GM12878 (cell line): Measurements from ENCODE around the gene FAM184B. TPM values are rescaled to one million over a fixed set of nuclear protein-coding genes. Genes with fewer than 3 reads are reported as not detected.

Experiments
- ATAC-seq: fragments of 200-7000 bp; cut with Tn5 transposase; 3 replicates; pipeline ENCODE4 v1.9.1; 2020; ENCODE audit warnings: mild to moderate bottlenecking, moderate library complexity
- BruUV-seq: library from RNA; stranded (reverse); fragments of 400-500 nt; replicated peaks from 2 replicates; lab custom pipeline; 2021; lab: Mats Ljungman, UMichigan
- CTCF ChIA-PET: fragments of 300-600 bp; sonication (Branson Sonifier 250); formaldehyde crosslinking; extraction: SDS; loops from one replicate; lab custom pipeline; 2021; ENCODE audit warnings: inconsistent platforms; lab: Yijun Ruan, JAX
- POLR2A ChIA-PET: fragments of 350-600 bp; formaldehyde crosslinking; extraction: SDS; loops from one replicate; lab custom pipeline; 2021; ENCODE audit warnings: inconsistent platforms; lab: Charles Lee
- RAD21 ChIA-PET: fragments of 300-600 bp; sonication (Branson Sonifier 250); formaldehyde crosslinking; loops from one replicate; lab custom pipeline; 2023; ENCODE audit warnings: antibody characterized with exemption; ENCODE audit not compliant: unreplicated experiment; lab: Charles Lee
- SMC1A ChIA-PET: fragments of 300-600 bp; sonication (Branson Sonifier 250); formaldehyde crosslinking; loops from one replicate; lab custom pipeline; 2023; ENCODE audit not compliant: unreplicated experiment, uncharacterized antibody; lab: Charles Lee
- DNase-seq: peaks from one replicate; pipeline ENCODE4 v3.0.0-alpha.2; 2011; ENCODE audit warnings: low read depth, low spot score
- FAIRE-seq: peaks from 3 replicates; lab custom pipeline; 2011; peaks lifted over from hg19 to GRCh38; lab: Jason Lieb, UNC
- H2AFZ ChIP-seq: 2 replicates; pipeline ENCODE4 v1.6.0; 2011; ENCODE audit warnings: low read depth, low read length, control low read depth; ENCODE audit not compliant: control insufficient read depth
- H3K27ac ChIP-seq: 2 replicates; pipeline ENCODE4 v1.5.1; 2011; ENCODE audit warnings: control low read depth; ENCODE audit not compliant: control insufficient read depth, insufficient read depth
- H3K27me3 ChIP-seq, 2 experiments: replicated peaks in 1 of 2; 2 replicates each; pipeline versions ENCODE4 v1.6.0 to v1.6.1; 2011; ENCODE audit warnings: low read length in 1 of 2; ENCODE audit not compliant: control insufficient read depth in 2 of 2, insufficient read depth in 2 of 2
- H3K36me3 ChIP-seq, 2 experiments: 2 replicates each; pipeline ENCODE4 v1.5.1; 2011; ENCODE audit warnings: low read length in 1 of 2; ENCODE audit not compliant: control insufficient read depth in 2 of 2, insufficient read depth in 2 of 2
- H3K4me1 ChIP-seq: 2 replicates; pipeline ENCODE4 v1.6.1; 2011; ENCODE audit warnings: mild to moderate bottlenecking, low read length, moderate library complexity, mixed read lengths; ENCODE audit not compliant: control insufficient read depth, insufficient read depth
- H3K4me2 ChIP-seq: 2 replicates; pipeline ENCODE4 v1.6.0; 2011; ENCODE audit warnings: control low read depth; ENCODE audit not compliant: control insufficient read depth, insufficient read depth
- H3K4me3 ChIP-seq: fragments of 200-600 bp; sonication (generic); 2 replicates; pipeline ENCODE4 v1.5.1; 2016
- H3K79me2 ChIP-seq: 2 replicates; pipeline ENCODE4 v1.6.0; 2011; ENCODE audit warnings: low read length; ENCODE audit not compliant: control insufficient read depth, insufficient read depth
- H3K9ac ChIP-seq: 2 replicates; pipeline ENCODE4 v1.8.0; 2011; ENCODE audit warnings: low read length, control low read depth, mixed read lengths; ENCODE audit not compliant: control insufficient read depth, insufficient read depth
- H3K9me3 ChIP-seq: replicated peaks from 3 replicates; pipeline ENCODE4 v1.5.1; 2011; ENCODE audit warnings: mild to moderate bottlenecking, low read length; ENCODE audit not compliant: control insufficient read depth, insufficient read depth
- H4K20me1 ChIP-seq: 2 replicates; pipeline ENCODE4 v1.6.0; 2011; ENCODE audit not compliant: control insufficient read depth, insufficient read depth
- CBX3 ChIP-seq: fragments of 200-600 bp; sonication (generic); IDR thresholded peaks from 2 replicates; pipeline ENCODE4 v1.6.1; 2016; ENCODE audit warnings: low read depth, borderline replicate concordance
- KLF5 ChIP-seq: fragments of 450-650 bp; IDR thresholded peaks from 2 replicates; pipeline ENCODE4 v1.6.1; 2014; ENCODE audit warnings: mild to moderate bottlenecking; ENCODE audit not compliant: partially characterized antibody
- MYB ChIP-seq: fragments of 150-350 bp; IDR thresholded peaks from 2 replicates; pipeline ENCODE4 v1.6.1; 2014; ENCODE audit warnings: mild to moderate bottlenecking, low read depth, low read length, borderline replicate concordance
- PAX8 ChIP-seq: fragments of 450-650 bp; IDR thresholded peaks from 2 replicates; pipeline ENCODE4 v1.6.1; 2017; ENCODE audit warnings: mild to moderate bottlenecking, moderate library complexity
- SREBF1 ChIP-seq: IDR thresholded peaks from 2 replicates; pipeline ENCODE4 v1.6.1; 2012; ENCODE audit warnings: mild to moderate bottlenecking, low read length
- TARDBP ChIP-seq: IDR thresholded peaks from 2 replicates; pipeline ENCODE4 v1.6.1; 2016; ENCODE audit warnings: borderline replicate concordance
- ZNF384 ChIP-seq: IDR thresholded peaks from 2 replicates; pipeline ENCODE4 v1.6.1; 2012; ENCODE audit warnings: low read depth, mild to moderate bottlenecking, low read length, improper control_type of control experiment, borderline replicate concordance
- WGBS: methylation state at CpG from one replicate; pipeline ENCODE4 v1.1.6; 2016; ENCODE audit warnings: low lambda C conversion rate; ENCODE audit not compliant: insufficient replicate concordance, insufficient coverage; ENCODE audit errors: missing lambda C conversion rate; 5-methylcytosine and 5-hydroxymethylcytosine counted together
- in situ Hi-C: fragments of 300-500 bp; cut with MboI; formaldehyde crosslinking; loops from 9 replicates; pipeline ENCODE4 v1.14.3; 2018; ENCODE audit warnings: mixed read lengths
- intact Hi-C: fragments of 100-400 bp; cut with micrococcal nuclease; formaldehyde crosslinking; loops from one replicate; pipeline ENCODE4 v1.14.2; 2022; ENCODE audit not compliant: unreplicated experiment
- polyA plus RNA-seq, 11 experiments: library from polyadenylated mRNA; depleted of rRNA in 4 of 11; unstranded in 6 of 11; stranded (reverse) in 5 of 11; fragments of >200 nt; fragmentation: Nextera tagmentation in 4 of 11; fragmentation: Illumina TruSeq in 1 of 11; extraction: Ambion mirVana in 4 of 11; extraction: Trizol in 1 of 11; gene quantifications; 1 replicate in 1 of 11; 2 replicates in 10 of 11; pipeline versions ENCODE4 v1.2.1 to v1.2.3, GENCODE V29; 2011 to 2016; ENCODE audit warnings: inconsistent platforms in 2 of 11, missing spikeins in 2 of 11, low read depth in 1 of 11
- total RNA-seq, 4 experiments: library from RNA; depleted of rRNA in 3 of 4; stranded (reverse); fragments of >200 nt in 3 of 4; fragmentation: Illumina TruSeq in 1 of 4; extraction: Trizol in 1 of 4; gene quantifications; 2 replicates each; pipeline versions ENCODE4 v1.2.1 to v1.2.3, GENCODE V29; 2013 to 2021
- TF ChIP-seq, protein P1 (sequence below): IDR thresholded peaks from 2 replicates; pipeline ENCODE4 v1.6.1; 2011; ENCODE audit warnings: mild to moderate bottlenecking, low read depth, low read length, moderate library complexity; ENCODE audit not compliant: insufficient replicate concordance
- TF ChIP-seq, protein P2 (sequence below): IDR thresholded peaks from 2 replicates; pipeline ENCODE4 v1.6.1; 2012; ENCODE audit warnings: low read depth, low read length, improper control_type of control experiment
- TF ChIP-seq, protein P3 (sequence below): IDR thresholded peaks from 2 replicates; pipeline ENCODE4 v1.6.1; 2011; ENCODE audit warnings: borderline replicate concordance, low read depth, mild to moderate bottlenecking, moderate library complexity, mixed read lengths, low read length; ENCODE audit not compliant: insufficient read depth; ENCODE audit errors: extremely low read length
- TF ChIP-seq, protein P4 (sequence below): IDR thresholded peaks from 2 replicates; pipeline ENCODE4 v1.6.1; 2012; ENCODE audit warnings: low read depth, low read length, improper control_type of control experiment
- TF ChIP-seq, protein P5 (sequence below): fragments of 450-650 bp; IDR thresholded peaks from 2 replicates; pipeline ENCODE4 v1.6.1; 2017; ENCODE audit warnings: mild to moderate bottlenecking, moderate library complexity

FAM184B gene
- total and polyA plus RNA-seq, 10 of the 15 experiments (the other 5 are each of a cell fraction or from before 2014, with no cell fraction given): under 0.01 TPM; not detected in 9

DNA sequence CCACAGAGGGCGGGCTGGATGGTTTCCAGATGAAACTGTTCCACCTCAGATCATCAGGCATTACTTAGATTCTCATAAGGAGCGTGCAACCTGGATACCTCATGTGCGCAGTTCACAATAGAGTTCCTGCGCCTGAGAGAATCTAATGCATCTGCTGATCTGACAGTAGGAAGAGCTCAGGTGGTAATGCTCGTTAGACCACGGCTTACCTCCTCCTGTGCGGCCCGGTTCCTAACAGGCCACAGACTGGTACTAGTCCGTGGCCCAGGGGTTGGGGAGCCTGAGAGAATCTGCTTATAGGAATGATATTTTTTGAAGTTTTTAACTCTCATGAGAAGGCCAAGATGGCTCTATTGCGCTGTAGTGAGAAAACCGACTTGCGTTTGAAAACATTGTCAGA is 34.7 kb upstream of the FAM184B start (continued):
- TF ChIP-seq, protein P1, sequence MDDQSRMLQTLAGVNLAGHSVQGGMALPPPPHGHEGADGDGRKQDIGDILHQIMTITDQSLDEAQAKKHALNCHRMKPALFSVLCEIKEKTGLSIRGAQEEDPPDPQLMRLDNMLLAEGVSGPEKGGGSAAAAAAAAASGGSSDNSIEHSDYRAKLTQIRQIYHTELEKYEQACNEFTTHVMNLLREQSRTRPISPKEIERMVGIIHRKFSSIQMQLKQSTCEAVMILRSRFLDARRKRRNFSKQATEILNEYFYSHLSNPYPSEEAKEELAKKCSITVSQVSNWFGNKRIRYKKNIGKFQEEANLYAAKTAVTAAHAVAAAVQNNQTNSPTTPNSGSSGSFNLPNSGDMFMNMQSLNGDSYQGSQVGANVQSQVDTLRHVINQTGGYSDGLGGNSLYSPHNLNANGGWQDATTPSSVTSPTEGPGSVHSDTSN: no peak
- TF ChIP-seq TARDBP (no peak), PAX8 (no peak), ZNF384 (no peak), CBX3 (no peak), MYB (no peak)
- TF ChIP-seq, protein P2, sequence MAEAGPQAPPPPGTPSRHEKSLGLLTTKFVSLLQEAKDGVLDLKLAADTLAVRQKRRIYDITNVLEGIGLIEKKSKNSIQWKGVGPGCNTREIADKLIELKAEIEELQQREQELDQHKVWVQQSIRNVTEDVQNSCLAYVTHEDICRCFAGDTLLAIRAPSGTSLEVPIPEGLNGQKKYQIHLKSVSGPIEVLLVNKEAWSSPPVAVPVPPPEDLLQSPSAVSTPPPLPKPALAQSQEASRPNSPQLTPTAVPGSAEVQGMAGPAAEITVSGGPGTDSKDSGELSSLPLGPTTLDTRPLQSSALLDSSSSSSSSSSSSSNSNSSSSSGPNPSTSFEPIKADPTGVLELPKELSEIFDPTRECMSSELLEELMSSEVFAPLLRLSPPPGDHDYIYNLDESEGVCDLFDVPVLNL: no peak
- TF ChIP-seq, protein P3, sequence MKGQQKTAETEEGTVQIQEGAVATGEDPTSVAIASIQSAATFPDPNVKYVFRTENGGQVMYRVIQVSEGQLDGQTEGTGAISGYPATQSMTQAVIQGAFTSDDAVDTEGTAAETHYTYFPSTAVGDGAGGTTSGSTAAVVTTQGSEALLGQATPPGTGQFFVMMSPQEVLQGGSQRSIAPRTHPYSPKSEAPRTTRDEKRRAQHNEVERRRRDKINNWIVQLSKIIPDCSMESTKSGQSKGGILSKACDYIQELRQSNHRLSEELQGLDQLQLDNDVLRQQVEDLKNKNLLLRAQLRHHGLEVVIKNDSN: no peak

DNA sequence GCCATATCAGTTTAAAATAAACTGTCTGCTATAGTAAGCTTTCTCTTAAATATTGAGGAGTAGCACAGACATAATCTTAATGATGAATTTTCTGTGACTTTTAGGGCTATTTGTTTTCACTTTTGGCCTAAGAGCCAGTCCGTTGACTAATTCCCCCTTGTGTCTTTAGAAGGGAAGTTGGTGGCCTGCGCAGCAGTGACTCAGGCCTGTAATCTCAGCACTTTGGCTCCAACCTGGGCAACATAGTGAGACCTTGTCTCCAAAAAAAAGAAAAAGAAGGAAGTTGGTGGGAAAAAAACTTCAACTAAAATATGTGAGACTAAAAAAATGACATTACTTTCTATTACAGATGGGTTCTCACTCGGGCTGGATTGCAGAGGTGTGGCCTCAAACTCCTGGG is 32.7 kb upstream of the FAM184B start:
- H3K9me3 ChIP-seq: no peaks in the 10 kb centered on the region
- peak overlapping the region; percentile 77 for H3K4me2 ChIP-seq
- peaks cover 4% of the 10 kb centered on the region; the same call in 1 of the 2 replicates for H4K20me1 ChIP-seq
- 54% methylated on average over 3 of the region's 3 CpGs for WGBS
- no peaks in the 10 kb centered on the region; a peak in 1 of 4 replicates for H3K27me3 ChIP-seq
- BruUV-seq: no TSS peak
- ChIA-PET CTCF (interaction anchor here (3.5 to 4.5 kb wide), 2 partner anchors 11 to 552 kb away, joined by 18 to 78 read pairs; no protein-coding TSS in a partner anchor), POLR2A (interaction anchor here (1.5 kb wide), 1 partner anchor 237 kb away, joined by 3 read pairs; the partner anchor contains the start of gene LAP3), SMC1A (interaction anchor here (1.4 to 5.1 kb wide), 2 partner anchors 125 to 553 kb away, joined by 3 to 46 read pairs; no protein-coding TSS in a partner anchor), RAD21 (interaction anchor here (0.6 to 1.9 kb wide), 3 partner anchors 265 to 778 kb away, joined by 3 to 8 read pairs (median 3); no protein-coding TSS in a partner anchor)
- ATAC-seq: no peak
- in situ Hi-C loops (loop anchor here (10.0 kb wide), 1 partner anchor 211 kb away; the partner anchor contains the start of gene LCORL), intact Hi-C loops (loop anchor here (10.0 kb wide), 1 partner anchor 391 kb away; no protein-coding TSS in a partner anchor)
- no peak for FAIRE-seq
- H2AFZ ChIP-seq: peak overlapping the region; percentile 64
- peak overlapping the region; percentile 49 for H3K4me3 ChIP-seq
- H3K79me2 ChIP-seq: peaks cover 88% of the 10 kb centered on the region
- peaks cover 0 to 16% of the 10 kb centered on the region in 2 experiments; a peak in 1 of 4 replicates for H3K36me3 ChIP-seq
- peak overlapping the region; percentile 44 for H3K9ac ChIP-seq
- peak overlapping the region; percentile 58 for H3K27ac ChIP-seq
- DNase-seq: no peak
- H3K4me1 ChIP-seq: no peaks in the 10 kb centered on the region
- TF ChIP-seq, protein P4, sequence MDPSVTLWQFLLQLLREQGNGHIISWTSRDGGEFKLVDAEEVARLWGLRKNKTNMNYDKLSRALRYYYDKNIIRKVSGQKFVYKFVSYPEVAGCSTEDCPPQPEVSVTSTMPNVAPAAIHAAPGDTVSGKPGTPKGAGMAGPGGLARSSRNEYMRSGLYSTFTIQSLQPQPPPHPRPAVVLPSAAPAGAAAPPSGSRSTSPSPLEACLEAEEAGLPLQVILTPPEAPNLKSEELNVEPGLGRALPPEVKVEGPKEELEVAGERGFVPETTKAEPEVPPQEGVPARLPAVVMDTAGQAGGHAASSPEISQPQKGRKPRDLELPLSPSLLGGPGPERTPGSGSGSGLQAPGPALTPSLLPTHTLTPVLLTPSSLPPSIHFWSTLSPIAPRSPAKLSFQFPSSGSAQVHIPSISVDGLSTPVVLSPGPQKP: no peak
- TF ChIP-seq, protein P5, sequence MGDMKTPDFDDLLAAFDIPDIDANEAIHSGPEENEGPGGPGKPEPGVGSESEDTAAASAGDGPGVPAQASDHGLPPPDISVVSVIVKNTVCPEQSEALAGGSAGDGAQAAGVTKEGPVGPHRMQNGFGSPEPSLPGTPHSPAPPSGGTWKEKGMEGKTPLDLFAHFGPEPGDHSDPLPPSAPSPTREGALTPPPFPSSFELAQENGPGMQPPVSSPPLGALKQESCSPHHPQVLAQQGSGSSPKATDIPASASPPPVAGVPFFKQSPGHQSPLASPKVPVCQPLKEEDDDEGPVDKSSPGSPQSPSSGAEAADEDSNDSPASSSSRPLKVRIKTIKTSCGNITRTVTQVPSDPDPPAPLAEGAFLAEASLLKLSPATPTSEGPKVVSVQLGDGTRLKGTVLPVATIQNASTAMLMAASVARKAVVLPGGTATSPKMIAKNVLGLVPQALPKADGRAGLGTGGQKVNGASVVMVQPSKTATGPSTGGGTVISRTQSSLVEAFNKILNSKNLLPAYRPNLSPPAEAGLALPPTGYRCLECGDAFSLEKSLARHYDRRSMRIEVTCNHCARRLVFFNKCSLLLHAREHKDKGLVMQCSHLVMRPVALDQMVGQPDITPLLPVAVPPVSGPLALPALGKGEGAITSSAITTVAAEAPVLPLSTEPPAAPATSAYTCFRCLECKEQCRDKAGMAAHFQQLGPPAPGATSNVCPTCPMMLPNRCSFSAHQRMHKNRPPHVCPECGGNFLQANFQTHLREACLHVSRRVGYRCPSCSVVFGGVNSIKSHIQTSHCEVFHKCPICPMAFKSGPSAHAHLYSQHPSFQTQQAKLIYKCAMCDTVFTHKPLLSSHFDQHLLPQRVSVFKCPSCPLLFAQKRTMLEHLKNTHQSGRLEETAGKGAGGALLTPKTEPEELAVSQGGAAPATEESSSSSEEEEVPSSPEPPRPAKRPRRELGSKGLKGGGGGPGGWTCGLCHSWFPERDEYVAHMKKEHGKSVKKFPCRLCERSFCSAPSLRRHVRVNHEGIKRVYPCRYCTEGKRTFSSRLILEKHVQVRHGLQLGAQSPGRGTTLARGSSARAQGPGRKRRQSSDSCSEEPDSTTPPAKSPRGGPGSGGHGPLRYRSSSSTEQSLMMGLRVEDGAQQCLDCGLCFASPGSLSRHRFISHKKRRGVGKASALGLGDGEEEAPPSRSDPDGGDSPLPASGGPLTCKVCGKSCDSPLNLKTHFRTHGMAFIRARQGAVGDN: no peak
- TF ChIP-seq SREBF1 (no peak), KLF5 (no peak)
